IMR-90 (cell line): ENCODE measurements around the gene FXN.

Experiments
- CEBPB ChIP-seq: IDR thresholded peaks from 2 replicates; pipeline ENCODE4 v1.6.1; 2012; ENCODE audit warnings: low read depth, low read length, improper control_type of control experiment
- FOS ChIP-seq: fragments of 150-350 bp; IDR thresholded peaks from 2 replicates; pipeline ENCODE4 v1.6.1; 2016; ENCODE audit warnings: low read depth, low read length
- POLR2A ChIP-seq: IDR thresholded peaks from 2 replicates; pipeline ENCODE4 v1.6.1; 2012; ENCODE audit warnings: mild to moderate bottlenecking, low read depth, low read length
- RFX5 ChIP-seq: IDR thresholded peaks from 2 replicates; pipeline ENCODE4 v1.8.0; 2012; ENCODE audit warnings: low read depth, mild to moderate bottlenecking, low read length, moderate library complexity
- TF ChIP-seq, protein P1 (sequence below): conservative IDR thresholded peaks from 2 replicates; pipeline ENCODE4 v1.5.1; 2012; ENCODE audit warnings: mild to moderate bottlenecking, low read depth, low read length, improper control_type of control experiment

- TF ChIP-seq POLR2A (no peak), CEBPB (no peak), FOS (no peak), RFX5 (no peak)
- TF ChIP-seq, protein P1, sequence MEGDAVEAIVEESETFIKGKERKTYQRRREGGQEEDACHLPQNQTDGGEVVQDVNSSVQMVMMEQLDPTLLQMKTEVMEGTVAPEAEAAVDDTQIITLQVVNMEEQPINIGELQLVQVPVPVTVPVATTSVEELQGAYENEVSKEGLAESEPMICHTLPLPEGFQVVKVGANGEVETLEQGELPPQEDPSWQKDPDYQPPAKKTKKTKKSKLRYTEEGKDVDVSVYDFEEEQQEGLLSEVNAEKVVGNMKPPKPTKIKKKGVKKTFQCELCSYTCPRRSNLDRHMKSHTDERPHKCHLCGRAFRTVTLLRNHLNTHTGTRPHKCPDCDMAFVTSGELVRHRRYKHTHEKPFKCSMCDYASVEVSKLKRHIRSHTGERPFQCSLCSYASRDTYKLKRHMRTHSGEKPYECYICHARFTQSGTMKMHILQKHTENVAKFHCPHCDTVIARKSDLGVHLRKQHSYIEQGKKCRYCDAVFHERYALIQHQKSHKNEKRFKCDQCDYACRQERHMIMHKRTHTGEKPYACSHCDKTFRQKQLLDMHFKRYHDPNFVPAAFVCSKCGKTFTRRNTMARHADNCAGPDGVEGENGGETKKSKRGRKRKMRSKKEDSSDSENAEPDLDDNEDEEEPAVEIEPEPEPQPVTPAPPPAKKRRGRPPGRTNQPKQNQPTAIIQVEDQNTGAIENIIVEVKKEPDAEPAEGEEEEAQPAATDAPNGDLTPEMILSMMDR, result no peak
Measured at GRCh38 chr9:69058101-69058500, 22.5 kb downstream of the FXN start.
